HepG2 (cell line): Measurements from ENCODE around the gene KIF1C. TPM values are rescaled to one million over a fixed set of nuclear protein-coding genes. Genes with fewer than 3 reads are reported as not detected.

Experiments used
- ADNP ChIP-seq: sonication (generic); formaldehyde crosslinking; IDR thresholded peaks from 2 replicates; pipeline ENCODE4 v1.4.0; 2020; ENCODE audit warnings: missing genetic modification reagents
- GTF3A ChIP-seq: sonication (generic); formaldehyde crosslinking; conservative IDR thresholded peaks from 2 replicates; pipeline ENCODE4 v1.4.0; 2020; ENCODE audit warnings: mild to moderate bottlenecking, missing genetic modification reagents
- HOXA9 ChIP-seq: sonication (generic); formaldehyde crosslinking; IDR thresholded peaks from 2 replicates; pipeline ENCODE4 v1.8.1; 2022; ENCODE audit warnings: missing genetic modification reagents, mild to moderate bottlenecking, moderate library complexity, borderline replicate concordance
- JDP2 ChIP-seq: sonication (generic); formaldehyde crosslinking; IDR thresholded peaks from 2 replicates; pipeline ENCODE4 v1.8.1; 2022; ENCODE audit warnings: missing genetic modification reagents, borderline replicate concordance
- MIER3 ChIP-seq: IDR thresholded peaks from 2 replicates; pipeline ENCODE4 v1.6.1; 2016; ENCODE audit warnings: missing compliant biosample characterization, borderline replicate concordance
- MXD3 ChIP-seq: IDR thresholded peaks from 2 replicates; pipeline ENCODE4 v1.6.1; 2016; ENCODE audit warnings: mild to moderate bottlenecking, missing biosample characterization, missing genetic modification reagents
- PCBP2 ChIP-seq: fragments of 200-400 bp; formaldehyde crosslinking; optimal IDR thresholded peaks from 2 replicates; pipeline ENCODE3; 2018; ENCODE audit warnings: low read length, low read depth; ENCODE audit not compliant: poor library complexity, severe bottlenecking
- RBAK ChIP-seq: sonication (generic); formaldehyde crosslinking; IDR thresholded peaks from 2 replicates; pipeline ENCODE4 v1.5.1; 2020; ENCODE audit warnings: mild to moderate bottlenecking, missing genetic modification reagents
- SKI ChIP-seq: fragments of 450-650 bp; IDR thresholded peaks from one replicate; pipeline ENCODE4 v1.6.1; 2018; ENCODE audit warnings: mild to moderate bottlenecking; ENCODE audit not compliant: partially characterized antibody
- SKIL ChIP-seq: sonication (generic); formaldehyde crosslinking; IDR thresholded peaks from 2 replicates; pipeline ENCODE4 v1.8.0; 2022; ENCODE audit warnings: missing genetic modification reagents, mild to moderate bottlenecking, moderate library complexity, borderline replicate concordance
- U2AF2 ChIP-seq: fragments of 200-400 bp; formaldehyde crosslinking; IDR thresholded peaks from 2 replicates; pipeline ENCODE4 v1.6.1; 2017; ENCODE audit warnings: low read depth, mild to moderate bottlenecking, low read length
- ZBTB1 ChIP-seq: sonication (generic); formaldehyde crosslinking; IDR thresholded peaks from 2 replicates; pipeline ENCODE4 v1.4.0; 2020; ENCODE audit warnings: missing genetic modification reagents, borderline replicate concordance
- ZBTB7B ChIP-seq: sonication (generic); formaldehyde crosslinking; IDR thresholded peaks from 2 replicates; pipeline ENCODE4 v1.4.0; 2020; ENCODE audit warnings: missing genetic modification reagents
- ZNF609 ChIP-seq: sonication (generic); formaldehyde crosslinking; IDR thresholded peaks from 2 replicates; pipeline ENCODE4 v1.4.0; 2020; ENCODE audit warnings: mild to moderate bottlenecking, missing genetic modification reagents, borderline replicate concordance
- ZNF615 ChIP-seq: sonication (generic); formaldehyde crosslinking; IDR thresholded peaks from 2 replicates; pipeline ENCODE4 v1.5.0; 2020; ENCODE audit warnings: mild to moderate bottlenecking, missing genetic modification reagents, borderline replicate concordance
- ZNF878 ChIP-seq: sonication (generic); formaldehyde crosslinking; IDR thresholded peaks from 2 replicates; pipeline ENCODE4 v1.8.1; 2023; ENCODE audit warnings: mild to moderate bottlenecking, missing genetic modification reagents, moderate library complexity
- polyA plus RNA-seq, 8 experiments: library from polyadenylated mRNA; depleted of rRNA in 3 of 8; stranded (reverse) in 7 of 8; unstranded in 1 of 8; fragments of >200 nt; fragmentation: Illumina TruSeq in 4 of 8; extraction: Trizol in 4 of 8; gene quantifications; 2 replicates each; pipeline versions ENCODE4 v1.2.1 to v1.2.3, GENCODE V29; 2011 to 2016; ENCODE audit warnings: low read depth in 4 of 8, missing spikeins in 1 of 8, mixed read lengths in 1 of 8; ENCODE audit not compliant: insufficient read depth in 1 of 8
- total RNA-seq, 5 experiments: library from RNA; depleted of rRNA; stranded (reverse); fragments of >200 nt; fragmentation: Illumina TruSeq; extraction: Trizol; gene quantifications; 2 replicates each; pipeline ENCODE4 v1.2.3, GENCODE V29; 2016; ENCODE audit warnings: low read depth in 1 of 5

KIF1C gene
- total and polyA plus RNA-seq, 2 of the 13 experiments (the other 11 are each of a cell fraction or from before 2014, with no cell fraction given) = 70.0 to 104 TPM

- TF ChIP-seq ZNF609 (CRISPR knock-in tag) (no peak), MXD3 (CRISPR knock-in tag) (peak; percentile 86), ZBTB1 (CRISPR knock-in tag) (no peak), ZBTB7B (CRISPR knock-in tag) (peak; percentile 99), PCBP2 (no peak), MIER3 (CRISPR knock-in tag) (peak; percentile 56; the same call in 1 of the 2 replicates), SKI (peak; percentile 44), GTF3A (CRISPR knock-in tag) (no peak), RBAK (CRISPR knock-in tag) (no peak), ZNF878 (no peak), ADNP (CRISPR knock-in tag) (0 out of 2 replicates have a peak, but pooled peaks have one; percentile 51), U2AF2 (no peak), HOXA9 (CRISPR knock-in tag) (0 out of 2 replicates have a peak, but pooled peaks have one; percentile 60), JDP2 (no peak), SKIL (CRISPR knock-in tag) (peak; percentile 33; the same call in 1 of the 2 replicates), ZNF615 (CRISPR knock-in tag) (no peak)
These were observed 10.6 kb upstream of the KIF1C start, which contains the start of gene CAMTA2 (continued) for GRCh38 chr17:4986951-4987766.
